Aorta (tissue), 5 donors: ENCODE measurements around the gene ITGB1BP2. TPM values are rescaled to one million over a fixed set of nuclear protein-coding genes. Genes with fewer than 3 reads are reported as not detected.
"Not testable (repeated sequence)": the region's sequence is repeated elsewhere in the genome, so short reads cannot be mapped to it uniquely, and the experiment has no call there.

ENCODE experiments used
- ATAC-seq: fragments of 200-7000 bp; cut with Tn5 transposase; one replicate; pipeline ENCODE4 v1.9.1; 2022; ENCODE audit warnings: moderate library complexity; ENCODE audit not compliant: low FRiP score
- DNase-seq, 2 donors: peaks; one replicate each; pipeline ENCODE4 v3.0.0-alpha.2; 2020
- H3K27ac ChIP-seq, 2 donors: one replicate each; pipeline ENCODE4 v1.5.1; 2013; ENCODE audit warnings: low read length in 2 of 2, mild to moderate bottlenecking in 2 of 2, moderate library complexity in 2 of 2, control low read depth in 1 of 2, inconsistent platforms in 1 of 2, low read depth in 1 of 2
- H3K27me3 ChIP-seq, 2 donors: one replicate each; pipeline ENCODE4 v1.6.1; 2013; ENCODE audit warnings: control low read depth in 1 of 2, low read length in 1 of 2, mild to moderate bottlenecking in 1 of 2, moderate library complexity in 1 of 2; ENCODE audit not compliant: insufficient read depth in 2 of 2, control insufficient read depth in 1 of 2
- H3K36me3 ChIP-seq, 2 donors: one replicate each; pipeline ENCODE4 v1.6.1; 2013; ENCODE audit warnings: control low read depth in 1 of 2, low read length in 1 of 2, mild to moderate bottlenecking in 1 of 2; ENCODE audit not compliant: insufficient read depth in 2 of 2, control insufficient read depth in 1 of 2
- H3K4me1 ChIP-seq, 2 donors: one replicate each; pipeline ENCODE4 v1.6.1; 2013; ENCODE audit warnings: low read length in 2 of 2, control low read depth in 1 of 2, mild to moderate bottlenecking in 1 of 2, moderate library complexity in 1 of 2; ENCODE audit not compliant: insufficient read depth in 2 of 2, control insufficient read depth in 1 of 2
- H3K4me3 ChIP-seq, 2 donors: one replicate each; pipeline ENCODE4 v1.5.1; 2013; ENCODE audit warnings: low read length in 2 of 2, control low read depth in 1 of 2, mild to moderate bottlenecking in 1 of 2
- H3K9me3 ChIP-seq: one replicate; pipeline ENCODE4 v1.6.1; 2013; ENCODE audit warnings: mild to moderate bottlenecking, low read length; ENCODE audit not compliant: control insufficient read depth
- WGBS, 2 donors: extraction: QIAGEN DNeasy Blood & Tissue Kit; methylation state at CpG; one replicate each; pipeline ENCODE4 v1.1.7; 2013; 5-methylcytosine and 5-hydroxymethylcytosine counted together
- intact Hi-C, 2 donors: fragments of 100-400 bp; cut with DNase I; formaldehyde crosslinking; loops; one replicate each; pipeline versions ENCODE4 v1.14.2 to v1.15.0; 2022
- polyA plus RNA-seq, 2 donors: library from polyadenylated mRNA; stranded (reverse); fragments of 200-250 nt; gene quantifications; one replicate each; pipeline ENCODE4 v1.2.3, GENCODE V29; 2013
- total RNA-seq, 2 donors: library from RNA; stranded (reverse); fragmentation: NEBNext Ultra II Directional; extraction: Animal tissue kit (Norgen Biotek cat#: 25700); gene quantifications; one replicate each; pipeline ENCODE4 v1.2.1, GENCODE V29; 2021
- donor health status: healthy with polysubstance abuse.
- donor health status: Bipolar disorder and iron deficiency.
- donor health status: DM: no; HTN: no; CAD: no.
- donor health status: DM: no; HTN: no; CAD: no.
- donor health status: DM: yes; HTN: yes; CAD: no.

Gene ITGB1BP2
- total and polyA plus RNA-seq, 4 donors, result 10.8 to 22.3 (median 13.8) TPM

DNA sequence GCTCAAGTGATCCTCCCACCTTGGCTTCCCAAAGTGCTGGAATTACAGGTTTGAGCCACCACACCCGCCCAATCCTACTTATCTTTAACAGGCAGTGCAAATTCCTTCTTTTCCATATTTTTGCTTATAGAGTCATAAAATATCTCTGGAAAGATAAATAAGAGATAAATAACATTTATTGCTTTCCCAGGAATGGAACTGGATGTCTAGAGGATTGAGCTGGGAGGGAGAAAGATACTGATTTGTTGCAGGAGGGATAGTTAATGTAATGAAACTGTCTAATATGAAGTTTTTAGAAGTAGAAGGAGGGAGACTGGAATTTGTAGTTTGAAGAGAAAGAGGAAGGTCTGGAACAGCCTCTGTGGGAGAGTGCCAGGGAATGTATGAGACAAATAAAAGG lies 20.2 kb downstream of the ITGB1BP2 start:
- ATAC-seq (no peak), DNase-seq (no peak)
- H3K27ac ChIP-seq, result no peak overlapping the region
- H3K9me3 ChIP-seq, result no peaks in the 10 kb centered on the region
- no peaks in the 10 kb centered on the region for H3K36me3 ChIP-seq
- WGBS, 2 donors, result 32 to 50% methylated on average over 1 of the region's 1 CpG
- no peak overlapping the region for H3K4me3 ChIP-seq
- intact Hi-C loops, result no loop called here
- H3K4me1 ChIP-seq, result no peaks in the 10 kb centered on the region
- H3K27me3 ChIP-seq, result no peaks in the 10 kb centered on the region

GRCh38 chrX:71324452-71324851 lies 22.9 kb downstream of the ITGB1BP2 start:
- H3K27me3 ChIP-seq, H3K36me3 ChIP-seq, H3K4me3 ChIP-seq, H3K27ac ChIP-seq, H3K4me1 ChIP-seq, intact Hi-C loops, ATAC-seq, H3K9me3 ChIP-seq: not testable (repeated sequence)
- DNase-seq, result peak in 1 of 2 donors; percentile 26
- WGBS, 2 donors, result 93 to 95% methylated on average over 11 of the region's 11 CpGs

DNA sequence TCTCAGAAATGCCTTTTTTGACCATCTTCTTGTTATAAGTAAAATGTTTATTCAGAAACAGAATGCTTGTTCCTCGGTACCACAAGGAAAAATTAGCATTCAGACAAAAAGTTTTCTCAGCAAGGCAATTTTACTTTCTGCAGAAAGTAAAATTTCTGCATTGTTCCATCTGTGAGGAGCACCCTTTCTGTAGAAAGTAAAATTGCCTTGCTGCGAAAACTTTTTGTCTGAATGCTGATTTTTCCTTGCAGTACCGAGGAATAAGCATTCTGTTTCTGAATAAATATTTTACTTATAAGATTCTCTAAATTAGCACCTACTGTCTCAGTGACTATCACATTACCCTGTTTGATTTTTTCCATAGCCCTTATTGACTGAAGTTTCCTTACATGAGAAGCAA lies 24.8 kb downstream of the ITGB1BP2 start:
- ATAC-seq, result no peak
- H3K4me1 ChIP-seq, result no peaks in the 10 kb centered on the region
- WGBS, 2 donors, result 89 to 98% methylated on average over 3 of the region's 3 CpGs
- intact Hi-C loops, result no loop called here
- no peaks in the 10 kb centered on the region for H3K36me3 ChIP-seq
- no peak for DNase-seq
- no peak overlapping the region for H3K27ac ChIP-seq
- no peak overlapping the region for H3K4me3 ChIP-seq
- H3K9me3 ChIP-seq, result no peaks in the 10 kb centered on the region
- H3K27me3 ChIP-seq, result no peaks in the 10 kb centered on the region

DNA sequence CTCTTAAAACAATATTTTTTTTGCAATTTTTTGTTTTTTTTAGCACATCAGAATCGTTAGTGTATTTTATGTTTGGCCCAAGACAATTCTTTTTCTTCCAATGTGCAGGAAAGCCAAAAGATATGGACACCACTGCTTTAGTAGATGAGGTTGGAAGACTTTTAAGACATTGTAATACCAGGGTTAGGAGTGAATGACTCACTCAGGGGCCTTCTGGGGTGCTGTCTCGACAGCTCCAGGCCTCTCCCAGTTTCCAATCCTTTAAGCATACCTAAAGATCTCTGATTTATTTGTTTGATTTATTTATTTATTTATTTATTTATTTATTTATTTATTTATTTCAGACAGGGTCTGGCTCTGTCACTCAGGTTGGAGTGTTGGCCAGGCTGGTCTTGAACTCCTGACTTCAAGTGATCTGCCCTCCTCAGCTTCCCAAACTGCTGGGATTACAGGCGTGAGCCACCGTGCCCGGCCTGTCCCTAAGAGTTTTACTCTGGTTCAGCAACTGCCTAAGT lies 47.7 kb downstream of the ITGB1BP2 start:
- H3K27me3 ChIP-seq, H3K27ac ChIP-seq, intact Hi-C loops, H3K4me3 ChIP-seq, H3K4me1 ChIP-seq, DNase-seq, ATAC-seq, H3K36me3 ChIP-seq, H3K9me3 ChIP-seq: not testable (repeated sequence)
- WGBS, 2 donors, result 14 to 17% methylated on average over 2 of the region's 5 CpGs

DNA sequence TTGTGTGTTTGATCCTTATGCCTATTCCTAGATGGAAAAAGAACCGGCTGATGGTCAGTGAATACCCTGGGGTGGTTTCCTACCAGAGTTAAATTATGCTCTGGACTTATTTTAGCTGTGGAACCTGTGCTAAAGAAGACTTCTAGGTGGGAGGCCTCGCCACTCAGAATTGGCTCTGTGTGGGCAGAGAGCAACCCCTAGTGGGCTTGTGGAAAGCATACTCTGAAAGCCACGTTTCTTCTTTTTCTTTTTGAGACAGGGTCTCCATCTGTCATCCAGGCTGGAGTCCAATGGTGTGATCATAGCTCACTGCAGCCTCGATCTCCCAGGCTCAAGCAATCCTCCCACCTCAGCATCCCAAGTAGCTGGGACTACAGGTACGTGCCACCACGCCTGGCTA lies 48.3 kb downstream of the ITGB1BP2 start:
- WGBS, 2 donors, result 7% methylated on average over 1 to 2 of the region's 6 CpGs
- H3K36me3 ChIP-seq, DNase-seq, H3K4me3 ChIP-seq, H3K27me3 ChIP-seq, H3K4me1 ChIP-seq, intact Hi-C loops, H3K9me3 ChIP-seq, H3K27ac ChIP-seq, ATAC-seq: not testable (repeated sequence)

DNA sequence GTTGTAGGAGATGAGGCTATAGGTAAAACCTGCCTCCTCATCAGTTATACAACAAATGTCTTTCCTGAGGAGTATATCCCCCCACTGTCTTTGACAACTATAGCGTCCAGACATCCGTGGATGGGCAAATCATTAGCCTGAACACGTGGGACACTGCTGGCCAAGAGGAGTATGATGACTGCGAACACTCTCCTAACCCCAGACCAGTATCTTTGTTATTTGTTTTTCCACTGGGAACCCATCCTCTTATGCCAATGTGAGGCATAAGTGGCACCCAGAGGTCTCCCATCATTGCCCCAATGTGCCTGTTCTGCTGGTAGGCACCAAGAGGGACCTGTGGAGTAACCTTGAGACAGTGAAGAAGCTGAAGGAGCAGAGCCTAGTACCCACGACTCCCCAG lies 50.9 kb downstream of the ITGB1BP2 start:
- intact Hi-C loops, H3K9me3 ChIP-seq, H3K27me3 ChIP-seq, H3K27ac ChIP-seq, H3K4me3 ChIP-seq, ATAC-seq, DNase-seq, H3K4me1 ChIP-seq, H3K36me3 ChIP-seq: not testable (repeated sequence)
- 57 to 83% methylated on average over 5 of the region's 5 CpGs for WGBS, 2 donors

Other genes with a start within 250 kb of the ITGB1BP2 start
- gene SNX12, start 233.4 kb upstream of the ITGB1BP2 start, total RNA-seq, result 10 to 100 TPM; 50.2 to 60.4 TPM
- gene SNX12, start 233.4 kb upstream of the ITGB1BP2 start, polyA plus RNA-seq, result 10 to 100 TPM; 31.8 to 66.0 TPM
- 10 to 100 TPM; 24.2 to 31.5 TPM for gene FOXO4, start 205.9 kb upstream of the ITGB1BP2 start, total RNA-seq
- 10 to 100 TPM; 18.1 to 29.8 TPM for gene FOXO4, start 205.9 kb upstream of the ITGB1BP2 start, polyA plus RNA-seq
- gene CXorf65, start 195.0 kb upstream of the ITGB1BP2 start, total RNA-seq, result not detected
- under 1 TPM in 1 of 2 donors, not detected in 1; 0.26 TPM for gene CXorf65, start 195.0 kb upstream of the ITGB1BP2 start, polyA plus RNA-seq
- 1 to 10 TPM; 4.4 to 7.1 TPM for gene IL2RG, start 190.2 kb upstream of the ITGB1BP2 start, total RNA-seq
- 1 to 10 TPM; 1.4 to 7.6 TPM for gene IL2RG, start 190.2 kb upstream of the ITGB1BP2 start, polyA plus RNA-seq
- 10 to 100 TPM; 51.5 to 68.4 TPM for gene MED12, start 183.2 kb upstream of the ITGB1BP2 start, total RNA-seq
- gene MED12, start 183.2 kb upstream of the ITGB1BP2 start, polyA plus RNA-seq, result 10 to 100 TPM in 1 of 2 donors, 1 to 10 TPM in 1; 5.0 to 14.6 TPM
- 1 to 10 TPM; 1.5 to 4.5 TPM for gene NLGN3, start 156.9 kb upstream of the ITGB1BP2 start, total RNA-seq
- 1 to 10 TPM in 1 of 2 donors, under 1 TPM in 1; 0.63 to 1.2 TPM for gene NLGN3, start 156.9 kb upstream of the ITGB1BP2 start, polyA plus RNA-seq
- gene GJB1, start 78.5 kb upstream of the ITGB1BP2 start, total RNA-seq, result not detected
- gene GJB1, start 78.5 kb upstream of the ITGB1BP2 start, polyA plus RNA-seq, result 1 to 10 TPM in 1 of 2 donors, not detected in 1; 2.0 TPM
- gene ZMYM3, start 47.6 kb upstream of the ITGB1BP2 start, total RNA-seq, result 10 to 100 TPM; 14.5 to 26.0 TPM
- gene ZMYM3, start 47.6 kb upstream of the ITGB1BP2 start, polyA plus RNA-seq, result 10 to 100 TPM in 1 of 2 donors, 1 to 10 TPM in 1; 3.8 to 16.3 TPM
- gene NONO, start 18.1 kb upstream of the ITGB1BP2 start, total RNA-seq, result 100 to 1,000 TPM; 191 to 208 TPM
- gene NONO, start 18.1 kb upstream of the ITGB1BP2 start, polyA plus RNA-seq, result 100 to 1,000 TPM in 1 of 2 donors, 10 to 100 TPM in 1; 85.8 to 158 TPM
- gene TAF1, start 64.6 kb downstream of the ITGB1BP2 start, total RNA-seq, result 10 to 100 TPM; 45.0 to 58.5 TPM
- gene TAF1, start 64.6 kb downstream of the ITGB1BP2 start, polyA plus RNA-seq, result 10 to 100 TPM in 1 of 2 donors, 1 to 10 TPM in 1; 5.5 to 15.2 TPM
- gene OGT, start 231.4 kb downstream of the ITGB1BP2 start, total RNA-seq, result 100 to 1,000 TPM; 188 to 272 TPM
- 100 to 1,000 TPM in 1 of 2 donors, 10 to 100 TPM in 1; 10.1 to 107 TPM for gene OGT, start 231.4 kb downstream of the ITGB1BP2 start, polyA plus RNA-seq